HG02973 (cell line): ENCODE data around the gene PTDSS2.

Experiments
- ATAC-seq: cut with Tn5 transposase; IDR thresholded peaks from one replicate; pipeline ENCODE4 v1.9.1; 2021; ENCODE audit warnings: moderate library complexity; ENCODE audit not compliant: unreplicated experiment

The PTDSS2 gene

GRCh38 chr11:528166-528814, 78.2 kb downstream of the PTDSS2 start:
- ATAC-seq, result no peak

GRCh38 chr11:528815-529727, 79.0 kb downstream of the PTDSS2 start:
- ATAC-seq, result no peak

GRCh38 chr11:529728-530411, 79.8 kb downstream of the PTDSS2 start:
- no peak for ATAC-seq

GRCh38 chr11:530960-531831, 81.1 kb downstream of the PTDSS2 start:
- no peak for ATAC-seq

GRCh38 chr11:531919-532526, 81.9 kb downstream of the PTDSS2 start:
- ATAC-seq, result no peak

- no peak for ATAC-seq
These were observed 82.5 kb downstream of the PTDSS2 start for GRCh38 chr11:532527-532985.

- no peak for ATAC-seq
These were observed 83.0 kb downstream of the PTDSS2 start for GRCh38 chr11:532986-533585.

- no peak for ATAC-seq
These were observed 83.7 kb downstream of the PTDSS2 start for GRCh38 chr11:533586-534395.

GRCh38 chr11:534396-535209, 84.5 kb downstream of the PTDSS2 start:
- ATAC-seq, result no peak

- ATAC-seq, result no peak
These were observed 85.1 kb downstream of the PTDSS2 start for GRCh38 chr11:535210-535518.

- ATAC-seq, result peak; percentile 54
These were observed 85.7 kb downstream of the PTDSS2 start, which contains the start of gene HRAS for GRCh38 chr11:535519-536454. Gene HRAS (minus strand): TSS chr11:535576.

- ATAC-seq, result peak; percentile 46
These were observed 87.0 kb downstream of the PTDSS2 start, which contains the start of gene LRRC56 for GRCh38 chr11:536841-537621. Gene LRRC56 (plus strand): TSS chr11:537527. CDS start chr11:540685, 3,158 bp downstream.

- no peak for ATAC-seq
These were observed 87.7 kb downstream of the PTDSS2 start for GRCh38 chr11:537622-538430.

GRCh38 chr11:538431-539051, 88.5 kb downstream of the PTDSS2 start:
- ATAC-seq, result no peak

GRCh38 chr11:539971-540481, 89.9 kb downstream of the PTDSS2 start:
- no peak for ATAC-seq
